Limb (tissue), 2 donors: ENCODE data around the gene HYAL2.
A peak's percentile ranks its signal among the peaks of the same experiment; 100 is the strongest.

Experiments
- DNase-seq, 2 donors: peaks; one replicate each; pipeline ENCODE4 v3.0.0-alpha.2; 2016; ENCODE audit errors: extremely low spot score in 2 of 2

Gene HYAL2

DNA sequence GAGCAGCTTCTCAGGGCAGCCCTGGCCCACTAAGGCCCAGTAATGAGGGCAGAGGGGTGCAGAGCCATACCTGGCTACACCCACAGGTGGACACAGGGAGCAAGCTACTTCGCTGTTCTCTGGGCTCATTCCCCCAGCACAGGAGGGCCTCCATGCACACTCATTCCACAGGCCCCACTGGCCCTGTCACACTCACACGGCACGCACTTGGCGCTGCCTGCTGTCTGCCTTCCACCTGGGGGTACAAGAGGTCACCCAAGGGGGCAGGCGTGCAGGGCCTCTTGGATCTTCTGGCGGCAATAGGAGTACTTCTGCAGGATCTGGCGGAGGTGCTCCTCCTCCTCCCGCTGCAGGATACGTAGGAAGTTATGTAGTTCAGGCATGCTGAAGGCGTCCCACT lies 7.8 kb upstream of the HYAL2 start:
- DNase-seq = no peak

DNA sequence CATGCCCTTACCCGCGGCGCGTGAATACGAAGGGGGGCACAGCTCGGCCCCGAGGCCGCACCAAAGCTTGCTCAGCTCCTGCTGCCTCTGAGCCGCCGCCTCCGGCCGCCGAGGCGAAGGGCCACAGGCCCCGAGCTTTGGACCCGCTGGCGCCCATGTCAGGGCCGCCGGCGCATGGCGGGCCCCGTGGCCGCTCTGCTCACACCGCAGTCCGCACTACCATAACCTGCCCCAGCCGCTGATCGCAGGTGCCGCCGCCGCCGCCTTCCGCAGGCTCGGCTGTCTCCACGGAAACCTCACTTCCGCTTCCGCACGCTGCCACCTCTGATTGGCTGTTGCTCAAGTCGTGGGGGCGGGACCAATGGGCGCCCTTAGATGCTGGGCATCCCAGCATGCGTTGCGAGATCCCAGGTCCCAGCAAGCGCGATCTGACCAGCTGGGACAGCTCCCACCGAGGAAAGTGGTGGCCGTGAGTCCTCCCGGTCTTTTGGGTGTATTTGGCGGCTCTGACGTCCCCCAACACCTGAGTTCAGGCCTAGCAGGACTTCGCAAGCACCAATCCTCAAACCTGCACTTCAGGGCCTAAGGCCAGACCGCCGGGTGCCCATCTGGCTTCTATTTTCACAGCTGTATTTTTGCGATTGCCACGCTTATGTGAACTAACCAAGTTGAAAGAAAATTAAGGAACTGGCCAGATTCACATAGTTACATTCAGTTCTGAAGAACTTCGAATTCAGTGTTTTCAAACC lies 5.6 kb upstream of the HYAL2 start, which contains the start of gene TUSC2:
TSS of gene TUSC2 (minus strand) at position 281 of the 749 bp plus-strand sequence. CDS start at position 157, 124 bp downstream.
- peak; percentile 95 to 96 for DNase-seq

DNA sequence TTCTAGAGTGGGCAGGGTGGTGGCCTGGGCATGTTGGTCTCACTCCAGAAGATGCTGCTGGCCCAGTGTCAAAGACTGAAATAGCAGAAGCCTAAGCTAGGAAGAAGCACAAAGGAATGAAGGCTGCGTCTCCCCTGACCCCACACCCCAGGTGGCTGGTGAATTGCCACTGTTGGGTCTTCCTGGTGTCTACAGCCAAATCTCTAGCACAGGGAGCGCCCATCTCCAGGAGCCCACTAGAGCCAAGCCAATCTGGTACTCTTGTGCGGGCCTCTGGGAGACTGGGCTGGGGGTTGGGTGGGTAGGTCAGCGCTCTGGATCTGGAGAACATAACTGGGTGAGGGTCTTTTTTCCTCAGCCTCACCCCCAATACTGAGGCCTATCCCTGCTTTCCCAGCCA lies 4.6 kb upstream of the HYAL2 start:
- DNase-seq = no peak

DNA sequence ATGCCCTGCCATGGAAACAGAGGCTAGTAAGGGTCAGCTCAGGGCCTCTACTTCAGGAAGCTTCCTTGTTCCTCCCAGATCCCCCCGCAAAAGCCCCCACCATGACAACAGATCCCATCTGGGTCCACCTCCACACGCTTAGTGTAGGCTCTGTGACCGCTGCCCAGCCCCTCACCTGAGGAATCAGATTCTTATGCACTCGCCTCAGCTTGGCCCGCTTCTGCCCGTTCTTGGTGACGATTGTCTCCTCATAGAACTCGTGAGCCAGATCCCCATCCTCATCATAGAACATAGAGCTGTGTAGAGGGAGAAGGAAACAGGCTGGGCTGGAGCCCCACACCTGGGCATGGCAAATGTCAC lies 3.6 kb upstream of the HYAL2 start:
- DNase-seq = no peak

DNA sequence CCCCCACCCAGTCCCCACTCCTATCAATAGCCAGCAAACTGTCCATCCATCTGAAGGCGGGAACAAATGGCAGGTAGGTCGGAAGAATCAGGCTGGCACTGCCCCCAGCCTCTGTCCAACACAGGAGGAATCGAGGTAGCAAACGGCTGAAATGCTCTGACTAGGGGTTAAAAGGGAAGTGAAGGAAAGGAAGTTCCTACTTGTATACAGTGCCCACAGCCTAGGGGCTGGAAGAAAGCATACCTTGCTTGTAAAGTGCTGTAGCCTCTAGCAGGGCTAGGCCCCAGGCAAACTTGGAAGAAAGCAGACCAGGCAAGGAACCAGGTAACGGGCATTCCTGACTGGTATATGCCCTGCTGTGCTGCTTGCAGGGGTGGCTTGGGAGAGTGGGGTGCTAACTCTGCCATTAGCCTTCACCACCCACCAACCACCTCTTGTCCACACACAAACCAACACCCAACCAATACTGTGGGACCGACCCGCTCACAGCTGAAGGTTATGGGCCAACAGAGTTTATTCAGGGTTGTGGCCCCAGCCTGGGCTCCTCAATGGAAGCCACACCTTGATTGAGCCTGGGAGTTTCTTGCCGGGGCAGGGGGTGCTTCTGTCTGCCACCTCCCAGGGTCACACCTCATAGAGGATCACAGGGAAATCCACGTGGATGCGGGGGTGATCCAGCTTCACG lies 3.1 kb upstream of the HYAL2 start:
- no peak for DNase-seq

DNA sequence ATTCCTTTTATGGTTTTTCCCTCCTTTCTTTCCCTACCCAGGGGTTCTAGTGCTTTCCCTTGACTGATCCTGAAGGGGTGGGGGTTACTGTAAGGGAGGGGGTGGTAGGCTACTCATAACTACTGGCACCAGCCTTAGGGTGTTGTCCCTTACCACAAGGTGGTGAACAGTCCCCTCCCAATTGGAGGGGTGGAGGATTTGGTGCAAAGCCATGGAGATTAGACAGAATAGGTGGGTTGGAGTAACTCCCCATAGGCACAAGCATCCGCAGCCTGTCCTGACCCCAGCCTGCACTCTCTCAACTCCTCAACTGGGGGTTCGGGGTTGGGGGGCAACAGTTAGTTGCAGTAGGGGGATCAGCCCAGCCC lies 2.6 kb upstream of the HYAL2 start:
- no peak for DNase-seq

DNA sequence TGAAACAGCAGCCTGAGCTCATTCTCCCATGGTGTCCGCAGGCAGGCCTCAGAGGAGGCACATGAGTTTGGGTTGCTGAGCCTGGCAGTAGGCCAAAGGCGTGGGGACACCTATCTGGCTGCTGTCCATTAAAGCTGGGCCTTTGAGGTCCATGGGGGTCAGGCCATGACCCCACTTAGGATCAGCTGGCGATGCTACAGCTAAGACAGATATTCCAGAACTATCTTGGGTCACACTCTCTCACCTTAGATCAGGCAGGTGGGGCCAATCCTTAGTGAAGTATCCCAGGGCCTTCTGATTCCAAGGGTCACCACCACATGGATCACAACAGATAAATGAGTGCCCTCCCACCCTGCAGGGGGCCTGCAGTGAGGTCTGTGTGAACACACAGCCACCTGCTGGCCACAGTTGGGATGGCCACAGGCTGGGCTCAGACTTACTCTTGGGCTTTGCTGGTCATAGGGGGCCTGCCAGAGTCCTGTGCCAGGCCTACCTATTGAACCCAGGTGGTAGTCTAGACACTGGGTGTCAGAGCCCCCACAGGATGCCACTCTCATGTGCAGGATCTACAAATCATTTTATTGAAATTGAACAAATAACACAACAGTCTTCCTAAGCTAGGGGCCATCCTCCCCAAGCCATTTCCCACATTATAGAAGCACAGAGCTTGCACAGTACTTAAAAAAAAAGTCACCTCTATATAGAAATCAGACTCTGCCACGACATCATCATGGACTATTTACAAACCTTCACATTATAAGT lies 2.0 kb upstream of the HYAL2 start:
- peak in 1 of 2 donors; percentile 81 for DNase-seq

DNA sequence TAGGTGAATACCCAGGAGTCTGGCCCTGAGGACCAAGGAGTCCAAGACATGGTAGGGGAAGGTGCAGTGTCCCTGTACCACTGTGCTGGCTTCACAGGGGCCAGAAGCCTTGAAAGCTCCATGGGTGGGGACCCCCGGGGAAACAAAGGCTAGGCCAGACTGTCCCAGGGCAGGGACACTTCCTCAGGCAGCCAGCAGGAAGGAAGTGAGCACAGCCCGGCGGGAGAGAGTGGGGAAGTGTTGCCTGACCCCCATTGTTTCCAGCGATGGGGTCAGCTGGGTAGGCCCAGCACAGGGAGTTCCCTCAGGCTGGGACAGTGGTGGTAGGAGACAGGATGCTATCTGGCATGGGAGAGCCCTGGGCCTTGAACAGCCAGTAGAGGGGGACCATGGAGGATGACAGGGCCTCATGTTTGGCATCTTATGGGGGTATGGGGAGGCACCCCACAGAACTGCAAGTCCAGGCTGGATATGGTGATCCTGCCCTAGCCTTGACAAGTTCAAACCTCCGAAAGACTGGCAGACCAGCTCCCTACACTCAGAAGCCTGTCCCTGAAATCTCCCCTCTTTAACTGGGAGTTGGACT lies 1.2 kb upstream of the HYAL2 start:
- no peak for DNase-seq

DNA sequence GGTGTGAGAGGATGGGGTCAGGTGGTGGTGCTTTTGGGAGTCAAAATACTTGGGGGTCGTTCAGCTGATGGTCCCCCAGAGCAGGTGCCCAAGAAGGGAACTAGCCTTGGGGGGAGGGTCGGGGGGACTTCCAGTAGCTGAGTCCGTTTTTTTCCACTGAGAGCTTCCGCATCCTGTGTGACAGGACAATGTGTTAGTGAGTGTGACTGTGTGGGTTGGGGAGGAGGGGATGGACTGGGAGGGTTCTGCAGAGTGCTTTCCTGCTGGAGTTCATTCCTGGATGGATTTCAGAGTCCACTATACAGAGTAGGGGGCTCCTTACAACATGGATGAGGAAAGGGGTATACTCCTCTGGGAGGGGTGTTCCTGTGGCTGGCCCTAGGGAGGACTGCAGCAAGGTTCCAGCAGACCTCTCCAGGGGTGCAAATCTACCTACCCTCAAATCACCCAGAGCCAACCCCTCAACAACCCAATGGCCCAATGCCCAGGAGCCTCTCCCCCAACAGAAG lies 601 bp upstream of the HYAL2 start:
- DNase-seq = no peak

DNA sequence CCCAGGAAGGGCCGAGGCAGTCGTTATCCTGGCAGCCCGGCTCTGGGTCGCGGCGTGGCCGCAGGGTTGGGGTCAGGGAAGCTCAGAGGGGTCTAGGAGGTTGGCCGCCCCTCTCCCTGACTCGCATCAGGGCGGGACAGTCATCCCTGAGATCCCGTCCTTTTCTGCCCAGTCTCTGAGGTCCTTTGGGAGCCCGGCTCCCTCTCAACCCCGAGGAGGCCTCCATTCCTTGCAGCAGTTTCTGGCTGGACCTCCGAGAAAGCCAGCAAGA lies 495 bp downstream of the HYAL2 start:
- DNase-seq = no peak

DNA sequence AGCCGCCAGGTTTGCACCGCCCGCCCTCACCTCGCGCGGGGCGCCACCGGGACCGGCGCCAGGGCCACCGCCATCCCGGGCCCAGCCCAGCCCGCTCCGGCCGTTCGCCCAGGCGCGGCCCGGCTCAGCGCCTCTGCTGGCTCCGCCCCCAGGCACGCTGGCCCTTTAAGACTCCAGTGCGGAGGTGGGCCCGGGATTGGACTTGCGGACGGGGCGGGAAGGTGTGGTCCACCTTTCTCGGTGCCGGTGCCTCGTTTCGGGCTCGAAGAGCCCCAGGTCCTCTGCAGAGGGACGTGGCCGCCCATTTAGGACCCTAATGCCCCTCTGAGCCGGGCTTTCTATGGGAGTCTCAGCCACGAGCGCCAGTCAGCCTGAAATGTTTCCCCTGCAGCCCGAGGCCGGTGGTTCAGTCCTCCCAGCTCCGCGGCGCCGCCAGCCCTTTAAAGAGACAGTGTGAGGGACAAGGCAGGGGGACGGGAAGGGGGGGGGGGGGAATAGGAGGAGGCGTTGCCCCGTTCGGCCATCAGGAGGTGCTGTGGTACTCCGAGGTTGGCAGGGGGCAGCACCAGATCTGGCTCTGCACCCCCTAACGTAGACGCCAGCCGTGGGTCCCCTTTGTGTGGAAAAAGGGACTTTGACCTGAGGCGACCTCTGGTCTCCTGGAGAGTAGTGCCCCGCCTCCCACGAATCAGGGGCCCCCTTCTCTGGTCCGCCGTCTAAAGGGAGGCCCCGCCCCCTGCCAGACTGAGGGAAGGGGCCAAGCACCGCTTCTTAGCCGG lies 1.0 kb downstream of the HYAL2 start:
- peak; percentile 92 to 94 for DNase-seq

DNA sequence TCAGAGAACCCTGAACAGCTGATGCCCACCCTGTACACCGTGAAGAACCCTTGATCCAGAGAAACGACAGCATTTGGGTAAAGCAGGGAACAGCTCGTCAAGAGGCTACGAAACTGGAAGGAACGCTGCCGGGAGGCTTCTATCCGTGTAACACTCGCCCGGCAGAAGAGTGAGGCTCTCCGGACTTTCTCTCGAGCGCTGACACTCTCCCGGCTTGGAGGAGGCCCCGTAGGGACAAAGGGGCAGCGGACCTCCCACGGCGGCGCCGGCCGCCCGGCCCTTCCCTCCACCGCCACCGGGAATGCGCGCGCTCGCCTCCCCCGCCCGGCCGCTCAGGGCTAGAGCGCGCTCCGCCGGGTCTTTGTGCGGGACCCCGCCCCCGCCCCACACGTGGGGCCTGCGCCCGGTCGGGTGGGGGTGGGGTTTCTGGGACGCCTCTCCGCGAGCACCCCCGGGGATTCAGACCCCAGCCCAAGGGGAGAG lies 1.7 kb downstream of the HYAL2 start:
- DNase-seq = peak; percentile 75 to 92

DNA sequence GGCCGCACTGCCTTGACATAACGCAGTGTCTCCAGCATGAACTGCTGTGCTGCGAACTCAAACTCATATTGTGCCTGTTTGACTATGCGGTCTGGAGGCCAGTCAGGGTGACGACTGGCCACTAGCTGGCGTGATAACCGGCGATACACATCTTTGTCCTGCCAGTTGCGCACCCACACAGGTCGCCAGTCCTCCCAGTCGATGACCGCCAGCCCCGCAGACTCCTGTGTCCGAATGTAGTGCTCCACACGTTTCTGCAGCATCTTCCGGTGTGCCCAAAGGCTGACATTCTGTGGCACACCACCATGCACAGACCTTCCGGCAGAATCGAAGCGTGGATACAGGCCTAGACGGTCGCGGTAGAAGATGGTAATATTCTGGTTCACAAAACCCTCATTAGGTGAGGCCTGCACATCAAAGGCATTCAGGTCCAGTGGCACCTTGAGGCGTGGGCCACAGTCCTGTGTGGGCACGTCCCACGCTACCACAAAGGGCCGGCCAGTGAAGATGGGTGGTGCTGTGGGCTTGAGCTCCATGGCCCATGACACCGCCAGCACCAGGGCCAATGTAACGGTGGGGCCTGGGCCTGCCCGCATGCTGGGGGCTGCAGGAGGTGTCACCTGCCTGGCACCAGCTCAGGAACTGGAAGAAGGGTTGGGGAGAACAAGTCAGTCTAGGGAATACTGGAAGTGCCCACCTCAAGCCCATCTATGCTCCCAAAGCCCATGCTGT lies 2.5 kb downstream of the HYAL2 start:
- DNase-seq = no peak

DNA sequence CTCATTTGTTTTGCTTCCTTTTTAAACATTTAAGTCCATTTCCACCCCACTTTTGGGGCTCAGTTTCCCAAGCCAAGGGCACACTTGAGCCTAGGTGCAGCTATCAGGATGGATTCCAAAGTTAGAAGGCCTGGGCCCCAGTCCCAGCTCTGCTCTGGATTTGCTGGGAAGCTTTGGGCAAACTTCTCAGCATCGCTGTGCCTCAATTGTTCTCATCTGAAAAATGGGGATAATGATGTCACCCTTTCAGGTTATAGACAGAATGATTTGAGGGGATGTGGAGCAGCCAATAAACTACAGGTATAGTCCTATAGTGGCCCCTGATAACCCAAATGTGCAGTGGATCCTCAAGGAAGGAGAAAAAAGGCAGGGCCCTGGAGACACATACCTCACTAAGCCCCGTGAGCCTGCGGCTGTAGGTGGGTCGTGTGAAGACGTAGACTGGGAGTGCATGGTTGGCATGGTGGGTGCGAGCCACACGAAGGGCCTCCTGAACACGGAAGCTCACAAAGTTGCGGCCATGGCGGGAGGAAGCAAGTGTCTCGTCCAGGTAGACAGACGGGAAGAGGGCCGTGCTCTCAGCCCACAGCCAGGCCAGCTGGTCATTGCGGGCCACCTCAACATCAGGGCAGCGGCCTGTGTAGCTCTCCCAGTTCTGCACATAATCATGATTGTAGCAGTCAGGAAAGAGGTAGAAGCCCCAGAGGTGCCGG lies 3.2 kb downstream of the HYAL2 start:
- no peak for DNase-seq

DNA sequence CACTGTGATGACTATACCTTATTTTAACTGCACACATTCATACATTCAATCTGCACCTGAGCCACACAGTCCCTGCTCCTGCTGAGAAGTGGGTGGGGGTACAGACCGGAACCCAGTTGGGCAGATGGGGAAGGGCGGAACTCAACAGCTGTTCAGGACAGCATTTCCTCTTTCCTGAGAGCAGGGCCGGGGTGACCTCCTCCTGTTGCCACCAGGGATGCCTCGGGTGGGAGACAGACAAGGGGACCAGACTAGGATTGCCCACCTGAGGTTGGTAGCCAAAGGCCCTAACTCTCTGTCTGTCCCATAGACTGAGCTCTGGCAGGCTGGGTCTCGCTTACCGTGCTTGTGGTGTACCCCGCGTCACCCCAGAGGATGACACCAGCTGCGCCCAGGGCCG lies 3.9 kb downstream of the HYAL2 start:
- no peak for DNase-seq

DNA sequence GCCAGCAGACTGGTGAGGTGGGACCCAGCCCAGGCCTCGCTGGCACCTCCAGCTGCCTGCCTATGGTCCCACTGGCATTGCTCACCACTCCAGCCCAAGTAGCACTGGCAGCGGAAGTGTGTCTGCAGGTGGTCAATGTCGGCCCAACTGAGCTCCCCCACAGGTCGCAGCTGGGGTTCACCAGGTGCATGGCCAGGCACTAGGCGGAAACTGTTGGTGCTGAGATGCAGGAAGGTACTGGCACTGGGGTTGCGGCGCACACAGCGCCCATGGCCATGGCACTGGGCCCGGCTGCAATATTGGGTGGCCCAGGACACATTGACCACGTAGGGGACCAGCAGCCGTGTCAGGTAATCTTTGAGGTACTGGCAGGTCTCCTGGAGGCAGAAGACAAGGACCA lies 4.4 kb downstream of the HYAL2 start:
- no peak for DNase-seq

DNA sequence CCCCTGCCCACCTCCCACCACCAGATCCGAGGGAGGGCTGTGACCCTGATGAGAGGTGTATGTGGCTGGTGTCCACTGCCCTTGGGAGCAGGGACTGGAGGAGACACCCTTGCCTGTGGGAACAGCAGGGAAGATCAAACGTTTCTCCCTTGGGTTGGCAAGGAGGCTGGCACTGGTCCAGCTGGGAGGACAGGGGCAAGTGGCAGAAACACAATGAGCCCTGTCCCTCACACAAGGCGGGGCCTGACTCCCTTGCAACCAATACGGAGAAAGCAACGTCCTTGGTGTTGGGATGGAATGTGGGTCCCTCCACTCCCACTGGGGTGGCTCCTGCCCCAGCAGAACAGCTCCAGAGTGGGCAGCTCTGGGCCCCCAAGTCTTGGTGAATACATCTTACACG lies 5.2 kb downstream of the HYAL2 start:
- no peak for DNase-seq

DNA sequence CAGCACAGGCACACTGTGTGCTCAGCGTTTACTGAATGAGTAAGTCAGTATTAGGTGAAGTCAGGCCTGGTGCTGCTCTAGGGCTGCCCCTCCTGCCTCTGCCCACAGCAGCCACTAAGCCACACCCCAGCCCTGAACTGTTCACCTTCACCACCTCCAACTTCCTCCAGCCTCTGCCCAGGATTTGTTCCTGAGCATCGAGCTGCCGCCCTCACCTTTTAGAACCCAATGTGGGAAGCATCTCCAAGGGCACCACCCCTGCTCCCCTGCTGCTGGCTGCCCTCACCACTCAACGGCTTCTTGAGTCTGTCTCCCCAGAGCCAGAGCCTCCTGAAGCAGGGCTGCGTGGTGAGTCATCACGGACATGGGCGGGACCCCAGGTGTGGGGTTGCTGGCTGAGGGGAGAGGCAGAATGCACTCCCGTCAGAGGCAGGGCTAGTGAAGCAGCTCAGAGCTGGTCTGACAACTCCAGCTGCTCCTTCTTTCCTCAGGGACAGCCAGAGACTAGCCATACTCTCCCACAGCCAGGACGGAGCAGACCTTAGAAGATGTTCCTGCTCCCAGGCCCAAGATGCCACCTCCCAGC lies 5.8 kb downstream of the HYAL2 start:
- no peak for DNase-seq

DNA sequence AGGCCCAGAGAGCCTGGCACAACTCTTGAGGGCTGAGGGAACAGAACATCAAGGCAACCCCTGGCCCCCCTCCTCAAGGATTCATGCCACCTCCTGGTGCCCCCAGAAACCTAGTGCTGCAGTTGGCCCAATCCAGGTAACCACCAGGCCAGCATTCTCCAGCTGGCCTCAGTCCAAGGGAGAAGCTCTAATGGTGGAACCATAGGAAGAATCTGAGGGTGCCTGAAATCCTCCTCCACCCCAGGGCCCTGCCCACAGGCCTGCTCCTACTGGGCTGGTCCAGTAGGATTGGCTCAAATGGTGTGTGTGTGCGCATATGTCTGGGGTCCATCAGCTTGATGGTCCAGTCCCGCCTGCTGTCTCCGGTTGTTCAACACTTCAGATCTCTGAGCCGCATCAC lies 7.7 kb downstream of the HYAL2 start:
- no peak for DNase-seq

DNA sequence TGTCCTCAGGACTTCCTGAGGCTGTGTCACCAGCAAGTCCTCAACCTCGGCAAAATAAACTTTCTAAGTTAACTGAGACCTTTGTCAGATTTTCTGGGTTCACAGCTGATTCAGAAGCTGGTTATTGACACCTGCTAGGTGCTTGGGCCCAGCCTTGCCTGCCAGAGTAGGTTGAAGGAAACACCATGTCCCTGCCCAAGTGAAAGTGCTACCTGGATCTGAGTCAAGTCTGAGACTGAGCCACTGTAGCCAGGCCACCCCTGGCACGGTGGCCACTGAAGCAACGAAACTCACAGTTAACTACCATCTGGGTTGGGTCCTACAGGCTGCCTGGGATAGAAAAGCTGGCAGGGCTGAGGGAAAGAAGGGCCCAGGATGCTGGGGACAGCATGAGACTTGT lies 8.2 kb downstream of the HYAL2 start:
- DNase-seq = no peak
